ENCODE data around the gene SLC4A1.

GRCh38 chr17:44255915-44256314 lies 12.0 kb downstream of the SLC4A1 start:
- no peak for TF ChIP-seq EZH2 (IDR thresholded peaks at IDR 0.05; ENCODE audit: insufficient read depth, poor library complexity, severe bottlenecking)
- no peak for TF ChIP-seq EZH2phosphoT487 (IDR thresholded peaks at IDR 0.05; ENCODE audit: insufficient read depth, low read depth)
